Measurements from ENCODE around the gene PDK2.
A peak's percentile ranks its signal among the peaks of the same experiment; 100 is the strongest.

PDK2 gene

GRCh38 chr17:50078430-50078829 is 16.7 kb upstream of the PDK2 start:
- DNase-seq (ENCODE audit: low read depth, low spot score), result no peak

GRCh38 chr17:50079334-50080095 is 15.6 kb upstream of the PDK2 start:
- no peak for DNase-seq (ENCODE audit: low read depth, low spot score)

GRCh38 chr17:50080096-50080480 is 15.1 kb upstream of the PDK2 start:
- DNase-seq (ENCODE audit: low read depth, low spot score), result no peak

- DNase-seq (ENCODE audit: low read depth, low spot score), result no peak
Observed at GRCh38 chr17:50080827-50081226, 14.3 kb upstream of the PDK2 start.

- no peak for DNase-seq (ENCODE audit: low read depth, low spot score)
Observed at GRCh38 chr17:50081757-50082156, 13.4 kb upstream of the PDK2 start.

- DNase-seq (ENCODE audit: low read depth, low spot score), result no peak
Observed at GRCh38 chr17:50087246-50087911, 7.8 kb upstream of the PDK2 start.

GRCh38 chr17:50087912-50088405 is 7.2 kb upstream of the PDK2 start:
- DNase-seq (ENCODE audit: low read depth, low spot score), result no peak

- no peak for DNase-seq (ENCODE audit: low read depth, low spot score)
Observed at GRCh38 chr17:50088952-50089825, 6.0 kb upstream of the PDK2 start.

GRCh38 chr17:50090071-50090470 is 5.1 kb upstream of the PDK2 start:
- DNase-seq (ENCODE audit: low read depth, low spot score), result no peak

GRCh38 chr17:50090971-50091917 is 3.9 kb upstream of the PDK2 start:
- no peak for DNase-seq (ENCODE audit: low read depth, low spot score)

- no peak for DNase-seq (ENCODE audit: low read depth, low spot score)
Observed at GRCh38 chr17:50091918-50092285, 3.2 kb upstream of the PDK2 start.

GRCh38 chr17:50093246-50093645 is 1.9 kb upstream of the PDK2 start:
- no peak for DNase-seq (ENCODE audit: low read depth, low spot score)

- DNase-seq (ENCODE audit: low read depth, low spot score), result no peak
Observed at GRCh38 chr17:50093807-50094206, 1.3 kb upstream of the PDK2 start.

- peak; percentile 85 for DNase-seq (ENCODE audit: low read depth, low spot score)
Observed at GRCh38 chr17:50094243-50094752, 853 bp upstream of the PDK2 start.

- DNase-seq (ENCODE audit: low read depth, low spot score), result no peak
Observed at GRCh38 chr17:50095626-50096037, 481 bp downstream of the PDK2 start.

- no peak for DNase-seq (ENCODE audit: low read depth, low spot score)
Observed at GRCh38 chr17:50096092-50096491, 941 bp downstream of the PDK2 start.

GRCh38 chr17:50096758-50097157 is 1.6 kb downstream of the PDK2 start:
- DNase-seq (ENCODE audit: low read depth, low spot score), result no peak

- no peak for DNase-seq (ENCODE audit: low read depth, low spot score)
Observed at GRCh38 chr17:50097455-50097854, 2.3 kb downstream of the PDK2 start.

- no peak for DNase-seq (ENCODE audit: low read depth, low spot score)
Observed at GRCh38 chr17:50097926-50098325, 2.8 kb downstream of the PDK2 start.

GRCh38 chr17:50098583-50098982 is 3.4 kb downstream of the PDK2 start:
- DNase-seq (ENCODE audit: low read depth, low spot score), result no peak

GRCh38 chr17:50099003-50099402 is 3.9 kb downstream of the PDK2 start:
- DNase-seq (ENCODE audit: low read depth, low spot score), result no peak

Data from smooth muscle cell of the brain vasculature (primary cell).